H1 (cell line): Measurements from ENCODE around the gene RNGTT. TPM values are rescaled to one million over a fixed set of nuclear protein-coding genes. Genes with fewer than 3 reads are reported as not detected.

Experiments used
- EP300 ChIP-seq, 2 experiments: IDR thresholded peaks; 1 replicate in 1 of 2; 2 replicates in 1 of 2; pipeline ENCODE4 v1.6.1; 2011 to 2012; ENCODE audit warnings: low read depth in 2 of 2, low read length in 2 of 2, mild to moderate bottlenecking in 2 of 2, borderline replicate concordance in 1 of 2, inconsistent platforms in 1 of 2, moderate library complexity in 1 of 2
- MAFK ChIP-seq: IDR thresholded peaks from 2 replicates; pipeline ENCODE4 v1.6.1; 2012; ENCODE audit warnings: low read depth, mild to moderate bottlenecking, improper control_type of control experiment, low read length
- POU5F1 ChIP-seq: IDR thresholded peaks from 2 replicates; pipeline ENCODE4 v1.6.1; 2011; ENCODE audit warnings: low read depth, mild to moderate bottlenecking, low read length, moderate library complexity
- SP1 ChIP-seq: IDR thresholded peaks from 2 replicates; pipeline ENCODE4 v1.6.1; 2011; ENCODE audit warnings: low read depth, low read length
- polyA plus RNA-seq, 7 experiments: library from polyadenylated mRNA; depleted of rRNA in 3 of 7; stranded (reverse) in 5 of 7; unstranded in 2 of 7; fragments of >200 nt in 5 of 7; fragments of 200-250 nt in 2 of 7; gene quantifications; 1 replicate in 5 of 7; 2 replicates in 1 of 7; 4 replicates in 1 of 7; pipeline versions ENCODE4 v1.2.1 to v1.2.3, GENCODE V29; 2011 to 2013; ENCODE audit warnings: missing spikeins in 2 of 7, mixed read lengths in 2 of 7
- total RNA-seq: library from RNA; stranded (reverse); fragmentation: NEBNext Ultra II Directional; extraction: Animal tissue kit (Norgen Biotek cat#: 25700); gene quantifications from 2 replicates; pipeline ENCODE4 v1.2.1, GENCODE V29; 2021

RNGTT gene
- total and polyA plus RNA-seq, 2 of the 8 experiments (the other 6 are each of a cell fraction or from before 2014, with no cell fraction given), result 3.6 to 21.2 TPM

GRCh38 chr6:88985901-88986300, 22.5 kb upstream of the RNGTT start (continued):
- TF ChIP-seq MAFK (no peak), SP1 (no peak), POU5F1 (no peak), EP300 (IDR thresholded peaks at IDR 0.05; ENCODE audit: borderline replicate concordance in 1 of 2, low read depth in 2 of 2, low read length in 2 of 2) (no peak)
